Right atrium auricular region (tissue), 2 donors: ENCODE measurements around the gene CLCF1. TPM values are rescaled to one million over a fixed set of nuclear protein-coding genes. Genes with fewer than 3 reads are reported as not detected.

ENCODE experiments used
- DNase-seq: peaks from one replicate; pipeline ENCODE4 v3.0.0-alpha.2; 2019; ENCODE audit warnings: low spot score
- H3K27ac ChIP-seq, 2 donors: fragments of 200-600 bp; sonication (generic); 1 replicate in 1 of 2; 2 replicates in 1 of 2; pipeline ENCODE4 v1.5.1; 2016 to 2019
- H3K27me3 ChIP-seq, 2 donors: fragments of 200-600 bp; sonication (generic); one replicate each; pipeline versions ENCODE4 v1.5.1 to v1.6.0; 2017 to 2019
- H3K36me3 ChIP-seq: fragments of 200-600 bp; sonication (generic); one replicate; pipeline ENCODE4 v1.5.1; 2016
- H3K4me1 ChIP-seq, 2 donors: fragments of 200-600 bp; sonication (generic); one replicate each; pipeline versions ENCODE4 v1.5.1 to v1.6.0; 2017 to 2019
- H3K4me3 ChIP-seq, 2 donors: fragments of 200-600 bp; sonication (generic); 1 replicate in 1 of 2; 2 replicates in 1 of 2; pipeline ENCODE4 v1.5.1; 2017 to 2019; ENCODE audit warnings: mild to moderate bottlenecking in 1 of 2, moderate library complexity in 1 of 2
- H3K9me3 ChIP-seq, 2 donors: fragments of 200-600 bp; sonication (generic); one replicate each; pipeline ENCODE4 v1.5.1; 2019
- total RNA-seq, 2 donors: library from RNA; depleted of rRNA; stranded (reverse); fragments of >200 nt; gene quantifications; one replicate each; pipeline ENCODE4 v1.1.0, GENCODE V29; 2016
- TF ChIP-seq, protein P1 (sequence below), 2 donors: fragments of 200-600 bp; sonication (generic); IDR thresholded peaks; one replicate each; pipeline ENCODE4 v1.5.1; 2019; ENCODE audit warnings: antibody characterized with exemption in 2 of 2

CLCF1 gene
- total RNA-seq, 2 donors from 2014 or later: 2.7 to 18.0 TPM

DNA sequence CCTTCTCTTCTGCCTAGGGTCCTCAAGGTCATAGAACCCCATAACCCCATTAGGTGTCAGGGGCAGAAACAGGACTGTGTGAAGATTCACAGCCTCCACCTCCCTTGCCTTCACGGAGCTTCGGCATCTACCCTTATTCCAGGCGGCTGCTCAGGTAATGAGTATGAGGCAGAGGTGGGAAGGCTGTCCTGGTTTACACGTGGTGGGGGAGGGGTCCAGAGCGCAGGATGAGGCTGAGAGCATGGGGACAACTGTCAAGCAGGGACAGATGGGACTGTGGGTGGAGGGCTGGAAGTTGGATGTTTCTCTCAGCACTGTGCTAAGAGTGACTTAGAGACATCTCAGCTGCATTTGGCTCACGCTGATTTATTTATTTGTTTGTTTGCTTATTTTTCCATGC, 14.1 kb upstream of the CLCF1 start:
- Histone ChIP-seq H3K27me3 (no peaks in the 10 kb centered on the region), H3K36me3 (no peaks in the 10 kb centered on the region), H3K4me1 (peaks cover 0 to 23% of the 10 kb centered on the region in 2 donors)

DNA sequence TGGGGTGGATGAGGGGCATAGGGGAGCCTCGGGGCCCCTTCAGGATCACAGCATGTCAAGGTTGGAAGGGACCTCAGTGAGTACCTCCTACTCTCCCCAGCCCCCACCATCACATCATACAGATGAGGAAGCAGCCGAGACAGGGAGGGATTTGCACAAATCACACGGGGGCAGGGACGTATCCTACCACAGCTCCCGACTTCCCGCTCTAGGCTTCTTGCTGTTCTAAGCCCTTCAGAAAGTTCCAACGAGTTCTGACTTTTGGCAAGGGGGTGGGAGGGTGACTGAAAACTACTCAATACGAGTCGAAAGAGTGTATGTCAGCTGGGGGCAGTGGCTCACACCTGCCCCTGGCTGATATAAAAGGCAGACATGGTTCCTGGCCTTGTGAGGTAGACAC, 13.7 kb upstream of the CLCF1 start:
- DNase-seq: no peak
- Histone ChIP-seq H3K9me3 (no peaks in the 10 kb centered on the region), H3K27me3 (no peaks in the 10 kb centered on the region), H3K4me1 (peaks cover 0 to 22% of the 10 kb centered on the region in 2 donors), H3K36me3 (no peaks in the 10 kb centered on the region), H3K27ac (no peak overlapping the region), H3K4me3 (no peak overlapping the region)
- TF ChIP-seq, protein P1, sequence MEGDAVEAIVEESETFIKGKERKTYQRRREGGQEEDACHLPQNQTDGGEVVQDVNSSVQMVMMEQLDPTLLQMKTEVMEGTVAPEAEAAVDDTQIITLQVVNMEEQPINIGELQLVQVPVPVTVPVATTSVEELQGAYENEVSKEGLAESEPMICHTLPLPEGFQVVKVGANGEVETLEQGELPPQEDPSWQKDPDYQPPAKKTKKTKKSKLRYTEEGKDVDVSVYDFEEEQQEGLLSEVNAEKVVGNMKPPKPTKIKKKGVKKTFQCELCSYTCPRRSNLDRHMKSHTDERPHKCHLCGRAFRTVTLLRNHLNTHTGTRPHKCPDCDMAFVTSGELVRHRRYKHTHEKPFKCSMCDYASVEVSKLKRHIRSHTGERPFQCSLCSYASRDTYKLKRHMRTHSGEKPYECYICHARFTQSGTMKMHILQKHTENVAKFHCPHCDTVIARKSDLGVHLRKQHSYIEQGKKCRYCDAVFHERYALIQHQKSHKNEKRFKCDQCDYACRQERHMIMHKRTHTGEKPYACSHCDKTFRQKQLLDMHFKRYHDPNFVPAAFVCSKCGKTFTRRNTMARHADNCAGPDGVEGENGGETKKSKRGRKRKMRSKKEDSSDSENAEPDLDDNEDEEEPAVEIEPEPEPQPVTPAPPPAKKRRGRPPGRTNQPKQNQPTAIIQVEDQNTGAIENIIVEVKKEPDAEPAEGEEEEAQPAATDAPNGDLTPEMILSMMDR (IDR thresholded peaks at IDR 0.05): no peak

More for the DNA sequence above, 14.1 kb upstream of the CLCF1 start:
- no peaks in the 10 kb centered on the region for H3K9me3 ChIP-seq
- no peak for DNase-seq
- H3K4me3 ChIP-seq: no peak overlapping the region
- TF ChIP-seq, protein P1 (IDR thresholded peaks at IDR 0.05): no peak
- H3K27ac ChIP-seq: no peak overlapping the region

DNA sequence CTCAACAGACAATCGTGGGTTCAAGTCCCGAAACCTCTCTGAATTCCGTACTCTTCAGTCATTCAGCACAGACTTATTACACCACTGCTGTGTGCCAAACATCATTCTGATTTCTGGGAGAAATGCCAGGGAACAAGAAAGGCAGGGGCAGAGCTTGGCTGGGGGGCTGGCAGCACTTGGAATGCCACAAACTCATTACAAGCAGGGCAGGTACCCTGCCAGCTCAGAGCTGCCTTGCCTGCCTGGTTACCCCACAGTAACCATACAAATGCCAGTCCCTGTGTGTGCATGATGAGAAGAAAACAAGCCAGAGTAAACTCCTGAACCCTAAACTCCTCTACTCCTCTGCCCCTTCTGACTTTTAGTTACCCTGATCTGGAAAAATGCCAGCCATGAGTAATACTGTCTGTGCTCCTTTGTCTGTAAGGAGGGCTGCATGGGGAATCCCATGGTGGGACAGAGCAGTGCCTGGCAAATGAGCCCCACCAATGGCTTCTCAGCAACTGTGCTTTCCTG, 11.5 kb upstream of the CLCF1 start:
- Histone ChIP-seq H3K36me3 (no peaks in the 10 kb centered on the region), H3K27ac (no peak overlapping the region), H3K9me3 (no peaks in the 10 kb centered on the region), H3K4me3 (no peak overlapping the region), H3K27me3 (no peaks in the 10 kb centered on the region), H3K4me1 (peaks cover 0 to 4% of the 10 kb centered on the region in 2 donors)
- no peak for DNase-seq
- TF ChIP-seq, protein P1 (IDR thresholded peaks at IDR 0.05): no peak

DNA sequence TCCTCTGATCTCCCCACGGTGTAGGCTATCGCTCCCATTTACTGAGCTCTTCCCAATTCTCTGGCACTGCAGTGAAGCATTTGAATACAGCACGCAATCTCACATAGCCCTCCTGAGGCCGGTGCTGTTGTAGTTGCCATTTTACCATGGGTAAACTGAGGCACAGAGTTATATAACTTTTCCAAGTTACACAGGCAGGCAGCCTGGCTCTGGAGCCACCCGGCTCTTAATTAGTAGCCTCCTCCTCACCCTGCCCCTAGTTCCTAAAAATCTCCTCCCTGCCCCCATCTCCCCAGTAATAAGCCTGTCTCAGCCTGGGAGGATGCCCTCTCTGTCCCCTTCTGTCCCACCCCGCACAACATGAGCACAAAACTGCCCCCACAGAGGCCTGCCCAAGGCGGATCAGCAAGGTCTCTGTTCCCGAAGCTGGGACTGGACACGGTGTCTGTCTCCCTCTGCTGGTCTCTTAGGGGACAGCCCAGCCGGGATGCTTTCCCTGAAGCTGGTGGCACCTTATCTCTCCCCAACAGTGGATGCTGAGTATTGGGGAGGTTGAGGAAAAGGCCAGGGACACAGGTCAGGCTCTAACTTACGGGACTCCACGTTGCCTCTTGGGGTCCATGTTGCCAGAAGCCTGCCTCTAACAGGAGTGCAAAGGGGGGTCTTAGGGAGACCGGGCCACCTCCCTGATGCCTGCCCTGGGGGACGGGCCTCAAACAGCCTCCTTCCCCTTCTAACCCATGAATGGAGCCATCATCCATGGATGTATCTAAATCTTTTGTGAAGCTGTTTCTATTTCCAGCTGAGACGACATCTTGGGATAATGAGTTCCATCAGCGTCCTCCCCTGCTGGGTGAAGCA, 9.1 kb upstream of the CLCF1 start:
- H3K27me3 ChIP-seq: no peaks in the 10 kb centered on the region
- peaks cover 0 to 4% of the 10 kb centered on the region in 2 donors for H3K4me1 ChIP-seq
- TF ChIP-seq, protein P1 (IDR thresholded peaks at IDR 0.05): peak; percentile 96 to 98
- DNase-seq: peak; percentile 86
- no peaks in the 10 kb centered on the region for H3K36me3 ChIP-seq
- H3K9me3 ChIP-seq: no peaks in the 10 kb centered on the region
- H3K4me3 ChIP-seq: no peak overlapping the region
- no peak overlapping the region for H3K27ac ChIP-seq

DNA sequence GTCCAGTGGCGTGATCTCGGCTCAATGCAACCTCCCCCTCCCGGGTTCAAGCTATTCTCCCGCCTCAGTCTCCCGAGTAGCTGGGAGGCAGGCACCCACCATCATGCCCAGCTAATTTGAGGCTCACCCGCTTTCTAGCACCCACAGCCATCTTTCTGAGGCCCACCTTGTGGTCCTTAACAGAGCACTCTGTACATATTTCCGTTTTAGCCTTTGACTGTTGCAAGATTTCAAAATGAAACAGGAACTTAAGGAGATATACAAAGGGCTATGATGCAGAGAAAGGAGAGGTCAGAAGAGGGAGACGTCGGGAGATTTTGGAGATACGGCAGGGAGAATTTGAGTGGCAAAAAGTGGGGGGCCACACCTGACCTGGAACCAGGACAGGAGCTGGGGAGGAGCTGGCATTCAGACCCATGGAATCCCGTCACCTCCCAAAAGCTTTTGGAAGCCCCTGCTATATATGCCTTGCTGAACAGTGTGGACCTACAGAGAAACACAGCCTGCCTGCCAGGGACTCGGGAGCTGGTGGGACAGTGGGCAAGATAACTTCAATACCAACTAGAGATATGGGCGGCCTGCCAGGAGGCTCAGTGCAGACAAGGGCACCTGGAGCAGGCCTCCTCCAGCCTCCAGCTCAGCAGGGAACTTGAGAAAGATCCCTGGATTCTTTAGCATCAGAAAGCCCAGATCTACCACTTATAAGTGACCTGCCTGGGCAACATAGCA, 8.0 kb upstream of the CLCF1 start:
- no peaks in the 10 kb centered on the region for H3K9me3 ChIP-seq
- no peak overlapping the region for H3K4me3 ChIP-seq
- peaks cover 0 to 4% of the 10 kb centered on the region in 2 donors for H3K4me1 ChIP-seq
- no peaks in the 10 kb centered on the region for H3K27me3 ChIP-seq
- TF ChIP-seq, protein P1 (IDR thresholded peaks at IDR 0.05): no peak
- no peaks in the 10 kb centered on the region for H3K36me3 ChIP-seq
- no peak for DNase-seq
- no peak overlapping the region for H3K27ac ChIP-seq
